ENCODE data around the gene TEDC1. TPM values are rescaled to one million over a fixed set of nuclear protein-coding genes. Genes with fewer than 3 reads are reported as not detected.

Gene TEDC1
- total and polyA plus RNA-seq, 2 donors: 17.9 to 23.3 TPM

- Histone ChIP-seq H3K27ac (ENCODE audit: low read depth in 1 of 2, low read length in 1 of 2) (no peak overlapping the region), H3K9me3 (ENCODE audit: control insufficient read depth in 2 of 2, insufficient read depth in 1 of 2, low read length in 1 of 2) (no peaks in the 10 kb centered on the region), H3K27me3 (ENCODE audit: control insufficient read depth in 2 of 2, insufficient read depth in 1 of 2, low read length in 1 of 2) (no peaks in the 10 kb centered on the region), H3K4me3 (ENCODE audit: low read length in 2 of 2) (no peak overlapping the region), H3K4me1 (ENCODE audit: control insufficient read depth in 2 of 2, insufficient read depth in 2 of 2, low read length in 2 of 2) (no peaks in the 10 kb centered on the region), H3K36me3 (ENCODE audit: control insufficient read depth in 2 of 2, insufficient read depth in 2 of 2, low read length in 1 of 2) (peaks cover 66% of the 10 kb centered on the region in 2 donors)
- WGBS: 93% methylated on average over 22 of the region's 22 CpGs
- DNase-seq (ENCODE audit: low read depth in 6 of 9, low spot score in 9 of 9): no peak
These were observed 35.0 kb upstream of the TEDC1 start for GRCh38 chr14:105455766-105456660.

- WGBS: 95% methylated on average over 22 of the region's 22 CpGs
- no peaks in the 10 kb centered on the region for H3K9me3 ChIP-seq (ENCODE audit: control insufficient read depth in 2 of 2, insufficient read depth in 1 of 2, low read length in 1 of 2)
- no peak for DNase-seq (ENCODE audit: low read depth in 6 of 9, low spot score in 9 of 9)
- no peaks in the 10 kb centered on the region for H3K27me3 ChIP-seq (ENCODE audit: control insufficient read depth in 2 of 2, insufficient read depth in 1 of 2, low read length in 1 of 2)
- H3K4me1 ChIP-seq (ENCODE audit: control insufficient read depth in 2 of 2, insufficient read depth in 2 of 2, low read length in 2 of 2): no peaks in the 10 kb centered on the region
- H3K4me3 ChIP-seq (ENCODE audit: low read length in 2 of 2): no peak overlapping the region
- peaks cover 67 to 69% of the 10 kb centered on the region in 2 donors for H3K36me3 ChIP-seq (ENCODE audit: control insufficient read depth in 2 of 2, insufficient read depth in 2 of 2, low read length in 1 of 2)
- no peak overlapping the region for H3K27ac ChIP-seq (ENCODE audit: low read depth in 1 of 2, low read length in 1 of 2)
These were observed 34.1 kb upstream of the TEDC1 start for GRCh38 chr14:105456736-105457617.

DNA sequence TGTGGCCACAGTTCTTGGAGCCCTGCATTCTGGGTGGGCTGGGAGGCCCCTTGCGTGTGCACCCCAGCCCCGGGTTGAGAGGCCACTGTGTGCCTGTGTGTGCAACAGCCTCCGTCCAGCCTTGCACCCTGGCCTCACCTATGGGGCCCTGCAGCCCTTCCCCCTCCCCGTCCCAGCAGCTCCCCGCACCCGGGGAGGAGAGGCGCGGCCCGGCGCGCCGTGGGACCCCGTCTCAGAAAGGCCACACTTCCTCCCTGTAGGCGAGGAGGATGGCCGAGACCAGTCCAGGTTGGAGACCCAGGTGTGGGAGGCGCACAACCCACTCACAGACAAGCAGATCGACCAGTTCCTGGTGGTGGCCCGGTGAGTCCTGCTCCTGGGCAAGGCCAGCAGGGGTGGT lies 33.0 kb upstream of the TEDC1 start:
- 93% methylated on average over 18 of the region's 18 CpGs for WGBS
- DNase-seq (ENCODE audit: low read depth in 6 of 9, low spot score in 9 of 9): no peak
- peaks cover 60 to 70% of the 10 kb centered on the region in 2 donors for H3K36me3 ChIP-seq (ENCODE audit: control insufficient read depth in 2 of 2, insufficient read depth in 2 of 2, low read length in 1 of 2)

GRCh38 chr14:105458571-105458970 lies 32.5 kb upstream of the TEDC1 start:
- DNase-seq (ENCODE audit: low read depth in 6 of 9, low spot score in 9 of 9): no peak
- H3K9me3 ChIP-seq (ENCODE audit: control insufficient read depth in 2 of 2, insufficient read depth in 1 of 2, low read length in 1 of 2): no peaks in the 10 kb centered on the region
- WGBS: 91% methylated on average over 14 of the region's 14 CpGs
- H3K36me3 ChIP-seq (ENCODE audit: control insufficient read depth in 2 of 2, insufficient read depth in 2 of 2, low read length in 1 of 2): peaks cover 64 to 75% of the 10 kb centered on the region in 2 donors
- no peak overlapping the region for H3K27ac ChIP-seq (ENCODE audit: low read depth in 1 of 2, low read length in 1 of 2)
- no peaks in the 10 kb centered on the region for H3K27me3 ChIP-seq (ENCODE audit: control insufficient read depth in 2 of 2, insufficient read depth in 1 of 2, low read length in 1 of 2)
- no peak overlapping the region for H3K4me3 ChIP-seq (ENCODE audit: low read length in 2 of 2)
- no peaks in the 10 kb centered on the region for H3K4me1 ChIP-seq (ENCODE audit: control insufficient read depth in 2 of 2, insufficient read depth in 2 of 2, low read length in 2 of 2)

More for the DNA sequence above, 33.0 kb upstream of the TEDC1 start:
- H3K9me3 ChIP-seq (ENCODE audit: control insufficient read depth in 2 of 2, insufficient read depth in 1 of 2, low read length in 1 of 2): no peaks in the 10 kb centered on the region
- H3K27me3 ChIP-seq (ENCODE audit: control insufficient read depth in 2 of 2, insufficient read depth in 1 of 2, low read length in 1 of 2): no peaks in the 10 kb centered on the region
- H3K4me1 ChIP-seq (ENCODE audit: control insufficient read depth in 2 of 2, insufficient read depth in 2 of 2, low read length in 2 of 2): no peaks in the 10 kb centered on the region
- no peak overlapping the region for H3K27ac ChIP-seq (ENCODE audit: low read depth in 1 of 2, low read length in 1 of 2)
- H3K4me3 ChIP-seq (ENCODE audit: low read length in 2 of 2): no peak overlapping the region

- Histone ChIP-seq H3K9me3 (ENCODE audit: control insufficient read depth in 2 of 2, insufficient read depth in 1 of 2, low read length in 1 of 2) (no peaks in the 10 kb centered on the region), H3K4me1 (ENCODE audit: control insufficient read depth in 2 of 2, insufficient read depth in 2 of 2, low read length in 2 of 2) (no peaks in the 10 kb centered on the region), H3K27ac (ENCODE audit: low read depth in 1 of 2, low read length in 1 of 2) (no peak overlapping the region), H3K36me3 (ENCODE audit: control insufficient read depth in 2 of 2, insufficient read depth in 2 of 2, low read length in 1 of 2) (peaks cover 65 to 80% of the 10 kb centered on the region in 2 donors), H3K27me3 (ENCODE audit: control insufficient read depth in 2 of 2, insufficient read depth in 1 of 2, low read length in 1 of 2) (no peaks in the 10 kb centered on the region), H3K4me3 (ENCODE audit: low read length in 2 of 2) (no peak overlapping the region)
- WGBS: 98% methylated on average over 17 of the region's 17 CpGs
- no peak for DNase-seq (ENCODE audit: low read depth in 6 of 9, low spot score in 9 of 9)
These were observed 30.9 kb upstream of the TEDC1 start for GRCh38 chr14:105460116-105460515.

GRCh38 chr14:105460616-105461015 lies 30.4 kb upstream of the TEDC1 start:
- Histone ChIP-seq H3K9me3 (ENCODE audit: control insufficient read depth in 2 of 2, insufficient read depth in 1 of 2, low read length in 1 of 2) (no peaks in the 10 kb centered on the region), H3K27me3 (ENCODE audit: control insufficient read depth in 2 of 2, insufficient read depth in 1 of 2, low read length in 1 of 2) (no peaks in the 10 kb centered on the region), H3K27ac (ENCODE audit: low read depth in 1 of 2, low read length in 1 of 2) (no peak overlapping the region), H3K4me1 (ENCODE audit: control insufficient read depth in 2 of 2, insufficient read depth in 2 of 2, low read length in 2 of 2) (no peaks in the 10 kb centered on the region), H3K36me3 (ENCODE audit: control insufficient read depth in 2 of 2, insufficient read depth in 2 of 2, low read length in 1 of 2) (peaks cover 65 to 80% of the 10 kb centered on the region in 2 donors), H3K4me3 (ENCODE audit: low read length in 2 of 2) (no peak overlapping the region)
- WGBS: 97% methylated on average over 17 of the region's 17 CpGs
- DNase-seq (ENCODE audit: low read depth in 6 of 9, low spot score in 9 of 9): no peak

GRCh38 chr14:105461903-105462302 lies 29.1 kb upstream of the TEDC1 start:
- Histone ChIP-seq H3K4me3 (ENCODE audit: low read length in 2 of 2) (no peak overlapping the region), H3K27ac (ENCODE audit: low read depth in 1 of 2, low read length in 1 of 2) (no peak overlapping the region), H3K36me3 (ENCODE audit: control insufficient read depth in 2 of 2, insufficient read depth in 2 of 2, low read length in 1 of 2) (peaks cover 53 to 80% of the 10 kb centered on the region in 2 donors), H3K27me3 (ENCODE audit: control insufficient read depth in 2 of 2, insufficient read depth in 1 of 2, low read length in 1 of 2) (no peaks in the 10 kb centered on the region), H3K9me3 (ENCODE audit: control insufficient read depth in 2 of 2, insufficient read depth in 1 of 2, low read length in 1 of 2) (no peaks in the 10 kb centered on the region), H3K4me1 (ENCODE audit: control insufficient read depth in 2 of 2, insufficient read depth in 2 of 2, low read length in 2 of 2) (no peaks in the 10 kb centered on the region)
- no peak for DNase-seq (ENCODE audit: low read depth in 6 of 9, low spot score in 9 of 9)
- 94% methylated on average over 18 of the region's 18 CpGs for WGBS

- Histone ChIP-seq H3K27me3 (ENCODE audit: control insufficient read depth in 2 of 2, insufficient read depth in 1 of 2, low read length in 1 of 2) (no peaks in the 10 kb centered on the region), H3K4me1 (ENCODE audit: control insufficient read depth in 2 of 2, insufficient read depth in 2 of 2, low read length in 2 of 2) (no peaks in the 10 kb centered on the region), H3K36me3 (ENCODE audit: control insufficient read depth in 2 of 2, insufficient read depth in 2 of 2, low read length in 1 of 2) (peaks cover 56 to 89% of the 10 kb centered on the region in 2 donors), H3K9me3 (ENCODE audit: control insufficient read depth in 2 of 2, insufficient read depth in 1 of 2, low read length in 1 of 2) (no peaks in the 10 kb centered on the region), H3K27ac (ENCODE audit: low read depth in 1 of 2, low read length in 1 of 2) (no peak overlapping the region), H3K4me3 (ENCODE audit: low read length in 2 of 2) (no peak overlapping the region)
- WGBS: 96% methylated on average over 33 of the region's 33 CpGs
- no peak for DNase-seq (ENCODE audit: low read depth in 6 of 9, low spot score in 9 of 9)
These were observed 26.5 kb upstream of the TEDC1 start for GRCh38 chr14:105464501-105464900.
